Skeletal muscle cell (primary cell): ENCODE data around the gene AKT1S1.

Source experiments
- DNase-seq: peaks from one replicate; pipeline ENCODE4 v3.0.0-alpha.2; 2010; ENCODE audit warnings: low read depth
- H3K4me3 ChIP-seq: 2 replicates; pipeline ENCODE4 v1.5.1; 2011; ENCODE audit warnings: low read depth, mild to moderate bottlenecking, control low read depth, low read length, moderate library complexity

Gene AKT1S1

GRCh38 chr19:49887037-49887664, 10.0 kb upstream of the AKT1S1 start:
- DNase-seq: no peak
- H3K4me3 ChIP-seq: no peak overlapping the region

DNA sequence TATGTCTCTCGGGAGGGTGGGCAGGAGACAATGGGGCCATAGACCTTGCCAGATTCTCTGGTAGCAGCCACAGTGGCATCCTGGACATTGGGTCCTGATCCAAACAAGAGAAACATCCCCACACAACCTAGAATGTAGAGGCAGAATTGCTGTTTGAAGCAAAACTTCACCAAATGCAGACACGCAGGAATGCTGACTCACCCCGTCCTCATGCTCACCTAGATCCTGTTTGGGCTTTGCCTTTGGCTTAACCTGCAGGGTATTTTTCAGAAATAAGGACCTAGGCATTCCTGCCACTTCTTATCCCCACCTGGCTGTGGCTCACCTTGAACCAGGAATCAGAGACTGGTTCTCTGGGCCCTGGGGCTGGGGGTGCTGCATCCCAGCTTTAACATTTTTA, 7.6 kb upstream of the AKT1S1 start:
- H3K4me3 ChIP-seq: no peak overlapping the region
- no peak for DNase-seq

DNA sequence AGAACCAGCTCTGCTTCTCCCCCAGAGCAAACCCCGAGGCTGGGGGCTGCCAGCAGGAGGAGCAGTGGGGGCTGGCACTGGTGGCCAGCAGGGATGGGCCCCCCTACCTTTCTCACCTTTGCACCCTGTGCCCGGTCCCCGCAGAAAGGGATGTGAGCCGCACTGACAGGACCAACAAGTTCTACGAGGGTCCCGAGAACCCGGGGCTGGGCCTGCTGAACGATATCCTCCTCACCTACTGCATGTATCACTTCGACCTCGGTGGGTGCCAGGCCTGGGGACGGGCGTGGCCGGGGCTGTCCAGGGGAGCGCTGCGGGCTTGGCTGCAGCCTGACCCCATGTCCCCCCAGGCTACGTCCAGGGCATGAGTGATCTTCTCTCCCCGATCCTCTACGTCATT, 7.0 kb upstream of the AKT1S1 start:
- no peak for DNase-seq

DNA sequence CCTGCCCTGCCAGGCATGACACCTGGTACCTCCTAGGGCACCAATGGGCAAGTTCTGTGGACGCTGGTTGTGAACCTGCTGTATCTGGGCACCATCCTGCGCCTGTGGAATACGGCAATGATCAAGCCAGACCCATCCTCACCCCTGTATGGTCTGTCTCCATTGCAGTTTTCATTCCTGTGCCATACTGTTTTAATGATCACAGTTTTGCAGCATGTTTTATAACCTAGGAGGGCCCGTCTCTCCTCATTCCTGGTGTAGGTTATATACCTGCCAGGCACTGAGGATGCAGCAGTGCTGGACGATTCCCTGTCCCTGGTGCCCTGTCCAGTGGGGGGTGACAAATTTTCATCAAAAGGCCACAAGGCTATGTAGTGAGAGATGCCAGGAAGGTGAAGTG, 5.9 kb upstream of the AKT1S1 start:
- DNase-seq: no peak
- H3K4me3 ChIP-seq: no peak overlapping the region

More for the DNA sequence above, 7.0 kb upstream of the AKT1S1 start:
- H3K4me3 ChIP-seq: no peak overlapping the region

DNA sequence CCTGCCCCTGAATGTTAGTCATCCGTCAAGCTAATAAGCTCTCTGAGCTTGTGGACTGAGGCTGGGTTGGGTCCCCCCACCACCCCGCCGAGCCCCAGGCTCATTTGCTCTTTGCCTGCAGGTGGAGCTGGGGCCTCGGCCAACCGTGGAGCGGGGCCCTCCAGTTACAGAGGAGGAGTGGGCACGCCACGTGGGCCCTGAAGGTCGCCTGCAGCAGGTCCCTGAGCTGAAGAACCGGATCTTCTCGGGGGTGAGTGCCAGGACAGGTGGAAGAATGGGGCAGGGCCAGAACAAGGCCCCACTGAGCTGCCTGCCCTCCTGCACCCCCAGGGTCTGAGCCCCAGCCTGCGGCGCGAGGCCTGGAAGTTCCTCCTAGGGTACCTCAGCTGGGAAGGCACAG, 5.5 kb upstream of the AKT1S1 start:
- DNase-seq: no peak
- no peak overlapping the region for H3K4me3 ChIP-seq

GRCh38 chr19:49881672-49882394, 4.7 kb upstream of the AKT1S1 start:
- no peak for DNase-seq

DNA sequence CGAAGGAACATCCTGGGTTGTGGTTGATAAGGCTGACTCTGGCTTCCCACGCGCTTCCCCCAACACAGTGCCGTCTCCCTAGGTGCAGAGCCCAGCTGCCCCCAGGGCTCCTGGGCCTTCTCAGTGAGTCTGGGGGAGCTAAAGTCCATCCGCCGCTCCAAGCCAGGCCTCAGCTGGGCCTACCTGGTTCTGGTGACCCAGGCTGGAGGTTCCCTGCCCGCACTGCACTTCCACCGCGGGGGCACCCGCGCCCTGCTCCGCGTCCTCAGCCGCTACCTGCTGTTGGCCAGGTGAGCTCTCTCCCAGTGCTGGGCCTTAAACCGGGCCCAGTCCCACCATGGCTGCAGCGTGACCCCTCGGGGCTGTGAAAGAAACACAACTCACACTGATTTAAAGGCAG, 4.0 kb upstream of the AKT1S1 start:
- no peak for DNase-seq
- H3K4me3 ChIP-seq: no peak overlapping the region

More at GRCh38 chr19:49881672-49882394, 4.7 kb upstream of the AKT1S1 start:
- no peak overlapping the region for H3K4me3 ChIP-seq

- no peak for DNase-seq
- H3K4me3 ChIP-seq: no peak overlapping the region
These were observed 3.2 kb upstream of the AKT1S1 start for GRCh38 chr19:49880162-49880869.

DNA sequence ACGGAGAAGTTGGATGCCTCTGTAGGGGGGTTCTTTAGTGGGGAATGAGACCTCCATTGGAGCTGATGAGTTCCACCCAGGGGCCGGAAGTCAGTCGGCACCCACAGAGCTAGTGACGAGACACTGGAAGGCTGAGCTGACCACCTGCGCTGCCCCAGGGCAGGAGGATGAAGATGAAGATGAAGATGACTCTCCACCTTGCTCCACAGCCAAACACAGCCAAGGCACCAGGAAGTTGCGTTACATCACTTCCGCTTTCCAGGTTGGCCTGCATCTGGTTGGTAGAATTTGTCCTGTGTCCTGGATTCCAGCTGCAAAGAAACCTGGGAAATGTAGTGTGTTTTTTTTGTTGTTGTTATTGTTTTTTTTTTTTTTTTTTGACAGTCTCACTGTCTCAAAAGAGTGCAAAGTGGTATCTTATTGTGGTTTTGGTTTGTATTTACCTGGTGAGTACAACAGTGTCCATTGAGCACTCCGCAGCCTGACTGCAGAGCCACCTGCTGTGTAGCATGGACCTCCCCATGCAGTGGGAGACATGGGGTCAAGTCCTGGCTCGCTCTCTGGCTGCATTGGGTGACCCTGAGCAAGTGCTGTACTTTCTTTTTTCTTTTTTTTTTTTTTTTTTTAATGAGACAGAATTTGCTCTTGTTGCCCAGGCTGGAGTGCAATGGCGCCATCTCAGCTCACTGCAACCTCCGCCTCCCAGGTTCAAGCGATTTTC, 2.2 kb upstream of the AKT1S1 start:
- no peak for DNase-seq
- no peak overlapping the region for H3K4me3 ChIP-seq

DNA sequence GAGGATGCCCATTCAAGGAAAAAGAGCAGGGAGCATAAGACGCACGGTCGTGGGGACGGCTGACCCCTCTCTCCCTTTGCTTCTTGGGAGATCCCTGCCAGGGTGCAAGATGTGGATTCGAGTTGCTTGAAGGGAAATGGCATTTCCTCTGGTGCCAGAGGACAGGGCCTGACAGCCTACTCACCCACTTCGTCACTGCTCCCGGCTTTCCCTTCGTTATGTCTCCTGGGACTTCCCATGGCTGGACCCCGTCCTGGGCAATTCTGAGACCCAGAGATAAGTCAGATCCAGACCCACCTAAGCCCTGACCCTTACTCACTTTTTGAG, 1.6 kb upstream of the AKT1S1 start:
- DNase-seq: no peak
- peak overlapping the region; percentile 66 for H3K4me3 ChIP-seq

DNA sequence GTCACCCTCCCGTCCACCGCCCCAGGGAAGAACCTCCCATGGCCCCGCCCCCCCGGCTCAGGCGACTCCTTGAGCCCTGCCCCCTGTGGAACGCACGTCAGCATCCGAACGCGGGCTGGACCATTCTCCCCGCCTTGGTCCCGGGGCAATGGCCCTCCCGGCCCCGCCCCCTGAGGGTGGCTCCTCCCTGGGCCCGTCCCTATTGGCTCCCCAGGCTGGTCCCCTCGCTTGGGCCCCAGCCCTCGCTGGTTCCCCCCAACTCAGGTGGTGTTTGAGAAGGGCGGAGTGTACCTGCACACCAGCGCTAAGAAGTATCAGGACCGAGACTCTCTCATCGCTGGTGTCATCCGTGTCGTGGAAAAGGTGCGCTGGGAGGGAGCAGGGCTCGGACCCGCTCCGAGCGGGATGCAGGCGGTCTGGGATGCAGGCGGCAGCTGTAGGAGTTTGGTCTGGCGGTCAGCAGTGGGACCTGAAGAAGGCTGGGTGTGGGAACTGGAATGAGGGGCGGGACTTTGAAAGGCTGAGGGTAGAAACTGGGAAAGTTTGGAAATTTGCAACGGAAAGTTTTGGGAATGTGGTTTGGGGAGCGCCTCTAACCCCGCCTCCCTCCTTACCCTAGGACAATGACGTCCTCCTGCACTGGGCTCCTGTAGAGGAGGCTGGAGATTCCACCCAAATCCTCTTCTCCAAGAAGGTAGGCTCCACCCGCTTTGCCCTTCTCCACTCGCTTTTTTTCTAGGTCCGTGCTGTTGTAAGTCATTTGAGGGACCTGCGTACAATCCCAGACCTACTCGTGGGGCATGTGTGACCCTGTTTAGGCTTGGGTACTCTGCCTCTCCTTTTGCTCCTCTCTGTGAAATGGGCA, 956 bp upstream of the AKT1S1 start:
- H3K4me3 ChIP-seq: peak overlapping the region; percentile 66
- DNase-seq: peak; percentile 95

- H3K4me3 ChIP-seq: peak overlapping the region; percentile 66
- peak; percentile 97 for DNase-seq
These were observed 634 bp downstream of the AKT1S1 start for GRCh38 chr19:49876422-49877019.

DNA sequence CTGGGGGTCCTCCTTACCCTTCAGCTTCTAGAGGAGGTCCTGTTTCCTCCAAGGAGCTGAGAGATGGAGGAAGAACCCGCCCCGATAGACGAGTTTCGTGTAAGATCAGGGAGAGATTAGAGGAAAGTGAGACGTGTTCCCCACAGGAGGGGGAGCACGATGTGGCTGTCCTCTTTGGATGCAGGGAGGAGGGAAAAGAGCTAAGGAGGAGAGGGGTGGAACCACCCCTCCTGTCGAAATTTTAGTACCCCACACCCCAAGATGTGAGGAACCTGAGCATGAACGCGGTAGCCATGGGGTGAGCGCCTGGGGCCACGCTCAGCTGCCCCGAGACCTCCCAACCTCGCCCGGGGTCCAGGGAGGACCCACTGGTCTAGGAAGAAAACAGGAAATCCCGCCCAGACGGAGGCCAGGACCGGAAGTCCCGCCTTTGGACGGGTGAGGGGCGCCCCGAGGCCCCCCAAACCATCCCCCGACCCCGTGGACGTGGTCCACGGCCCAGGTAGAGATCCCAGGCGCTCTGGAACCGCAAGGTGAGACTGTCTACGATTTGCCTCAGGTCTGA, 1.2 kb downstream of the AKT1S1 start:
- no peak for DNase-seq
- H3K4me3 ChIP-seq: peak overlapping the region; percentile 66

DNA sequence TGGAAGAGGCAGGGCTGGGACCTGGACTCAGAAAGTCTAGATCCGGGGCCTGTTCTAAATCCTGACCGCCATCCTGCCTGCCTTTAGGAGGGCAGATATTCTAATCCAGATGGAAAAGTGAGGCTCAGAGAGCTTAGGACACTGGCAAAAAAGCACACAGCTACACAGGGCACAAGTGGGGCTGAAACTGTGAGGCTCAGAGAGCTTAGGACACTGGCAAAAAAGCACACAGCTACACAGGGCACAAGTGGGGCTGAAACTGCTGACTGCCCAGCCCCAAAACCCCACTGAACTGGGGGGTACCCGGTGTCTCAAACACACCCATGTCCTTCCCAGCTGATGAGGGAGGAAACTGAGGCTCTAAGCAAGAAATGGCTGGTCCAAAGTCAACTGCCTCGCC, 2.0 kb downstream of the AKT1S1 start:
- DNase-seq: no peak
- H3K4me3 ChIP-seq: peak overlapping the region; percentile 66

DNA sequence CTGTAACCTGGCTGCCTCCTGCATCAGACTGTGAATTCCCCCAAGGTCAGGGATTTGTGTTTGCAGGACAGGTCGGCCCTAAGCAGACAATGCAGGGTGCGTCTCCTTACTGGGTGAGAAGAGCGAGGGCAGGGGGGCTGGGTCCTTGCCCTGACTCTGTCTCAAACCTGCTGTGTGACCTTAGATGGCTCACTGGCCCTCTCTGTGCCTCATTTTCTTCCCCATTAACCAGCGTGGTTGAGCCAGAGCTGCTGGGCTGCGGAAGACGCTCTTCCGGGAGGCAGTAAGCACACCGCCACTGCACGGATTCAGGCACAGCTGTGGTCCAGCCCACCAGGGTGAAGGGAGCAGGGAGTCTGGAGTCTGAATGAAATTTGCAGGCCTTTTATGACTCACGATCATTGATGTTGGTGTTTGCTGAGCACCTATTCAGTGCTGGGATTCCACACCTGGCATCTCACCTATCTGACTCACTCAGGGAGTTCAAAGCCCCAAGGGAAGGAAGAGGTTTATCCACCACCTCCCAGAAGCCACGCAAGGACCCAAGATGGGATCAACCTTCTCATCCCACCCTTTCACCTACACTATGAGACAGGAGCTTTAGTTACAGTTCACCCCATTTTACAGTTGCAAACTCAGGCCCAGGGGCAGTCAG, 2.5 kb downstream of the AKT1S1 start:
- H3K4me3 ChIP-seq: peak overlapping the region; percentile 66
- no peak for DNase-seq

GRCh38 chr19:49873834-49874233, 3.3 kb downstream of the AKT1S1 start:
- no peak for DNase-seq
- no peak overlapping the region for H3K4me3 ChIP-seq

DNA sequence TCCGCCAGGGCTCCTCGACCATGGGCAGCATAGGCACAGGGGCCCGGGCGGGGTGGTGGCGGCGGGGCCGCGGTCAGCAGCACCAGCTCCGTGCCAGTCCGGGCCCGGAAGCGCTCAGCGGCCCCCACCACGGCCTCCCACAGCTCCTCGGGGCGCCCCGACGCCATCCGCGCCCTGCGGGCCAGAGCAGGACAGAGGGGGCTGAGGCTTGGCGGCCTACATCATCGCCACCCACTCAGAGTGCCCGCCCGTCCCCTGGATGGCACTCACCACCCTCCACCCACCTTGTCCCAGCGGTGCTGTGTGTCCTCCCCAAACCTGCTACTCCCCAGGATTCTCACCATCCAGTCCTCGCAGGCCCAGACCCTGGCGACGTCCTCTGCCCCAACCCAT, 4.0 kb downstream of the AKT1S1 start:
- no peak for DNase-seq
- no peak overlapping the region for H3K4me3 ChIP-seq
